Measurements from ENCODE around the gene PLSCR4. TPM values are rescaled to one million over a fixed set of nuclear protein-coding genes. Genes with fewer than 3 reads are reported as not detected.

PLSCR4 gene
- total RNA-seq, 4 donors from 2014 or later, result 42.0 to 83.3 (median 61.5) TPM

GRCh38 chr3:146218880-146219866 lies 31.7 kb downstream of the PLSCR4 start:
- ATAC-seq, result no peak
- Histone ChIP-seq H3K9me3 (no peaks in the 10 kb centered on the region), H3K4me3 (no peak overlapping the region), H3K27ac (no peak overlapping the region), H3K36me3 (peaks cover 0 to 32% of the 10 kb centered on the region in 2 donors), H3K4me1 (peaks cover 0 to 42% (median 8%) of the 10 kb centered on the region in 3 donors), H3K27me3 (no peaks in the 10 kb centered on the region)
- TF ChIP-seq EP300 (IDR thresholded peaks at IDR 0.05), result no peak
- TF ChIP-seq, protein P1, sequence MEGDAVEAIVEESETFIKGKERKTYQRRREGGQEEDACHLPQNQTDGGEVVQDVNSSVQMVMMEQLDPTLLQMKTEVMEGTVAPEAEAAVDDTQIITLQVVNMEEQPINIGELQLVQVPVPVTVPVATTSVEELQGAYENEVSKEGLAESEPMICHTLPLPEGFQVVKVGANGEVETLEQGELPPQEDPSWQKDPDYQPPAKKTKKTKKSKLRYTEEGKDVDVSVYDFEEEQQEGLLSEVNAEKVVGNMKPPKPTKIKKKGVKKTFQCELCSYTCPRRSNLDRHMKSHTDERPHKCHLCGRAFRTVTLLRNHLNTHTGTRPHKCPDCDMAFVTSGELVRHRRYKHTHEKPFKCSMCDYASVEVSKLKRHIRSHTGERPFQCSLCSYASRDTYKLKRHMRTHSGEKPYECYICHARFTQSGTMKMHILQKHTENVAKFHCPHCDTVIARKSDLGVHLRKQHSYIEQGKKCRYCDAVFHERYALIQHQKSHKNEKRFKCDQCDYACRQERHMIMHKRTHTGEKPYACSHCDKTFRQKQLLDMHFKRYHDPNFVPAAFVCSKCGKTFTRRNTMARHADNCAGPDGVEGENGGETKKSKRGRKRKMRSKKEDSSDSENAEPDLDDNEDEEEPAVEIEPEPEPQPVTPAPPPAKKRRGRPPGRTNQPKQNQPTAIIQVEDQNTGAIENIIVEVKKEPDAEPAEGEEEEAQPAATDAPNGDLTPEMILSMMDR (IDR thresholded peaks at IDR 0.05), result peak; percentile 72 to 85 (median 78)
- WGBS, 2 donors (ENCODE audit: low coverage in 1 of 2), result 68 to 71% methylated on average over 13 of the region's 13 CpGs

DNA sequence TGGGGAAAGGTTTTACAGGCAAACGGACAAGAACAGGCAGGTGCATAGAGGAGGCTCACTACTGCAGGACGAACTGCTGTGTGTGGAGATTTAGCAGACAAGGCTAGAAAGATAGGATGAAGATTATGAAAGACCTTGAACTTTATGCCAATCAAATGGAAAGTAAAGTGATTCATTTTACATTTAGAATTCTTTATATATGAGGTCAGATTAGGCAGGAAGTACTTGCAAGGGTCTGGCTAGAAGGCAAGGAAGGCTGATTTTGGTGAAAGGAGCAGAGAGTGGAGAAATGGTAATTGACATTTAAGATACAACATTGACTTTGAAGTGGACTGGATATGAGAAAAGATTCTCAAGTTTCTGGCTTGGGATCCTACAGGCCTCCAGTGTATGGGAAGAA lies 33.6 kb downstream of the PLSCR4 start:
- 63 to 90% methylated on average over 2 of the region's 2 CpGs for WGBS, 2 donors (ENCODE audit: low coverage in 1 of 2)
- Histone ChIP-seq H3K36me3 (peaks cover 0 to 41% of the 10 kb centered on the region in 2 donors), H3K4me1 (peaks cover 0 to 36% (median 5%) of the 10 kb centered on the region in 3 donors), H3K9me3 (no peaks in the 10 kb centered on the region), H3K27ac (no peak overlapping the region), H3K27me3 (no peaks in the 10 kb centered on the region), H3K4me3 (no peak overlapping the region)
- TF ChIP-seq EP300 (IDR thresholded peaks at IDR 0.05) (no peak), POLR2A (IDR thresholded peaks at IDR 0.05) (no peak), POLR2AphosphoS5 (IDR thresholded peaks at IDR 0.05) (no peak)
- TF ChIP-seq, protein P1 (IDR thresholded peaks at IDR 0.05), result no peak
- ATAC-seq, result no peak

- Histone ChIP-seq H3K9me3 (no peaks in the 10 kb centered on the region), H3K27ac (no peak overlapping the region), H3K4me3 (no peak overlapping the region), H3K4me1 (peaks cover 0 to 11% (median 0%) of the 10 kb centered on the region in 3 donors), H3K27me3 (no peaks in the 10 kb centered on the region), H3K36me3 (peaks cover 0 to 36% of the 10 kb centered on the region in 2 donors)
- no peak for TF ChIP-seq POLR2AphosphoS5 (IDR thresholded peaks at IDR 0.05)
- TF ChIP-seq, protein P1 (IDR thresholded peaks at IDR 0.05), result no peak
- TF ChIP-seq POLR2A (IDR thresholded peaks at IDR 0.05), result no peak
- no peak for TF ChIP-seq EP300 (IDR thresholded peaks at IDR 0.05)
- WGBS, 2 donors (ENCODE audit: low coverage in 1 of 2), result 94 to 100% methylated on average over 1 to 2 of the region's 2 CpGs
- ATAC-seq, result no peak
Observed at GRCh38 chr3:146214493-146214892, 36.4 kb downstream of the PLSCR4 start.

DNA sequence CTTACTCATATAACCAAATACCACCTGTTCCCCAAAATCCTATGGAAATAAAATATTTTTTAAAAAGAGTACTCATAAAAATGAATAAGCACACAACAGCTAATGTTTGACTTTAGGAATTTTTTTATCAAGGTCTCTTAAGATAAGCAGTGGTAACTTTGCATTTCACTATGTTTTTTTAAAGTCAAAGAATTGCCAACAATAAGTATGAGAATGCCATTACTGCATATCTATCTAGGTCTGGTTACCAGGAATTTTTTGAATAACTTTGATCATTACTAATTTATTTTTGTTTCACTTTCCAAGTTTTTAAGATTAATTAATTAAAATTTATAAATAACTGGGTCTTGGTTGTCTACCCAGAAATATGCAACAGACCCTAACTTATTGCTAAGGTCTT lies 41.5 kb downstream of the PLSCR4 start:
- Histone ChIP-seq H3K9me3 (no peaks in the 10 kb centered on the region), H3K4me3 (no peak overlapping the region), H3K27me3 (no peaks in the 10 kb centered on the region), H3K36me3 (peaks cover 0 to 43% of the 10 kb centered on the region in 2 donors), H3K27ac (no peak overlapping the region), H3K4me1 (no peaks in the 10 kb centered on the region)
- TF ChIP-seq, protein P1 (IDR thresholded peaks at IDR 0.05), result no peak
- no peak for ATAC-seq

- Histone ChIP-seq H3K9me3 (no peaks in the 10 kb centered on the region), H3K4me1 (no peaks in the 10 kb centered on the region), H3K36me3 (peaks cover 0 to 54% of the 10 kb centered on the region in 2 donors), H3K4me3 (no peak overlapping the region), H3K27ac (no peak overlapping the region), H3K27me3 (no peaks in the 10 kb centered on the region)
- no peak for TF ChIP-seq POLR2AphosphoS5 (IDR thresholded peaks at IDR 0.05)
- TF ChIP-seq, protein P1 (IDR thresholded peaks at IDR 0.05), result no peak
- TF ChIP-seq POLR2A (IDR thresholded peaks at IDR 0.05), result no peak
- ATAC-seq, result no peak
Observed at GRCh38 chr3:146203776-146204175, 47.1 kb downstream of the PLSCR4 start.

Measured in gastroesophageal sphincter (tissue), 4 donors.